Hematopoietic multipotent progenitor cell treated with erythropoietin and hydrocortisone succinate and interleukin-3 and kit ligand, for 6 days (in vitro differentiated cells): Measurements from ENCODE around the gene EID3.
A peak's percentile ranks its signal among the peaks of the same experiment; 100 is the strongest.
"Not testable (repeated sequence)": the region's sequence is repeated elsewhere in the genome, so short reads cannot be mapped to it uniquely, and the experiment has no call there.

Experiments
- DNase-seq: peaks from one replicate; pipeline ENCODE4 v3.0.0-alpha.2; 2015

EID3 gene

GRCh38 chr12:104303538-104304151, at the start of gene EID3:
EID3 (plus strand) TSS chr12:104303739; CDS start chr12:104303935, 196 bp downstream.
- DNase-seq = peak; percentile 90

GRCh38 chr12:104257913-104258472, 45.5 kb upstream of the EID3 start:
- DNase-seq = no peak

- no peak for DNase-seq
These were observed 45.0 kb upstream of the EID3 start for GRCh38 chr12:104258476-104259067.

- DNase-seq = no peak
These were observed 40.5 kb upstream of the EID3 start for GRCh38 chr12:104263026-104263425.

- peak; percentile 44 for DNase-seq
These were observed 39.8 kb upstream of the EID3 start for GRCh38 chr12:104263580-104264358.

GRCh38 chr12:104265436-104265835, 38.1 kb upstream of the EID3 start:
- not testable (repeated sequence) for DNase-seq

- DNase-seq = peak; percentile 37
These were observed 30.6 kb upstream of the EID3 start for GRCh38 chr12:104272938-104273337.

- DNase-seq = no peak
These were observed 30.0 kb upstream of the EID3 start for GRCh38 chr12:104273503-104273902.

- DNase-seq = no peak
These were observed 28.7 kb upstream of the EID3 start for GRCh38 chr12:104274811-104275210.

GRCh38 chr12:104275689-104276088, 27.9 kb upstream of the EID3 start:
- DNase-seq = no peak

GRCh38 chr12:104276273-104277131, 27.0 kb upstream of the EID3 start:
- no peak for DNase-seq

- no peak for DNase-seq
These were observed 24.4 kb upstream of the EID3 start for GRCh38 chr12:104279164-104279563.

- DNase-seq = no peak
These were observed 23.4 kb upstream of the EID3 start for GRCh38 chr12:104280111-104280510.

- peak; percentile 72 for DNase-seq
These were observed 22.7 kb upstream of the EID3 start for GRCh38 chr12:104280717-104281458.

- no peak for DNase-seq
These were observed 21.9 kb upstream of the EID3 start for GRCh38 chr12:104281636-104282035.

- no peak for DNase-seq
These were observed 21.4 kb upstream of the EID3 start for GRCh38 chr12:104282109-104282508.

GRCh38 chr12:104285740-104286515, 17.6 kb upstream of the EID3 start:
- no peak for DNase-seq

- peak; percentile 99 for DNase-seq
These were observed 16.7 kb upstream of the EID3 start for GRCh38 chr12:104286516-104287482.

GRCh38 chr12:104288635-104289274, 14.8 kb upstream of the EID3 start:
- peak; percentile 94 for DNase-seq
